Duodenal mucosa (tissue), 2 donors: ENCODE data around the gene SLC29A2.
"Not testable (repeated sequence)": the region's sequence is repeated elsewhere in the genome, so short reads cannot be mapped to it uniquely, and the experiment has no call there.

ENCODE experiments used
- H3K27ac ChIP-seq: one replicate; pipeline ENCODE4 v1.7.0; 2013; ENCODE audit warnings: low read depth, low read length
- H3K27me3 ChIP-seq, 2 donors: one replicate each; pipeline ENCODE4 v1.7.0; 2013; ENCODE audit warnings: low read length in 2 of 2, control low read depth in 1 of 2; ENCODE audit not compliant: insufficient read depth in 2 of 2, control insufficient read depth in 1 of 2
- H3K36me3 ChIP-seq, 2 donors: one replicate each; pipeline ENCODE4 v1.7.0; 2013; ENCODE audit warnings: low read length in 2 of 2, control low read depth in 1 of 2; ENCODE audit not compliant: insufficient read depth in 2 of 2, control insufficient read depth in 1 of 2
- H3K4me1 ChIP-seq, 2 donors: one replicate each; pipeline ENCODE4 v1.7.0; 2013; ENCODE audit warnings: low read length in 2 of 2, control low read depth in 1 of 2; ENCODE audit not compliant: insufficient read depth in 2 of 2, control insufficient read depth in 1 of 2
- H3K4me3 ChIP-seq, 2 donors: one replicate each; pipeline ENCODE4 v1.7.0; 2013; ENCODE audit warnings: low read length in 2 of 2, low read depth in 1 of 2
- H3K9ac ChIP-seq, 2 donors: one replicate each; pipeline ENCODE4 v1.7.0; 2013; ENCODE audit warnings: low read length in 2 of 2, low read depth in 1 of 2
- H3K9me3 ChIP-seq, 2 donors: one replicate each; pipeline ENCODE4 v1.7.0; 2013; ENCODE audit warnings: low read length in 2 of 2, control low read depth in 1 of 2; ENCODE audit not compliant: control insufficient read depth in 1 of 2

The SLC29A2 gene

DNA sequence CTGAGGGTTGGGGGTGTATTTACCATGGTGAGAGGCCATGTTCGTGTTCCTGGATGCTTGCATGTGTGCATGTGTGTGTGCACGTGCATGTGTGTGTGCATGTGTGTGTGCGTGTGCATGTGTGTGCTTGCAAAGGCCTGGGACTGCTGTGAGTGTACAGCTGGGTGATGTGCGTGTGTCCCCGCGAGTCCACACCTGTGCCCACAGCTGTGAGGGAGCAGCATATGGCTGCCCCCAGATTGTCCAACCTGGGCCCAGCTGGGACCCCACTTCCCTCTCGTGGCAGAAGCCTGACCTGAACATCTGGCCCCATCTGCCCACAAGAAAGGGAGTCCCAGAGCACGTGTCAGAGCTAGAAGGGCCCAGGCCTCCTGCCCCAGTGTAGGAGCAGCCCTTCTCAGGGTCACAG lies 46.3 kb downstream of the SLC29A2 start:
- Histone ChIP-seq H3K27me3 (no peaks in the 10 kb centered on the region), H3K9me3 (no peaks in the 10 kb centered on the region), H3K4me1 (peaks cover 10 to 15% of the 10 kb centered on the region in 2 donors), H3K4me3 (no peak overlapping the region), H3K36me3 (no peaks in the 10 kb centered on the region), H3K27ac (no peak overlapping the region), H3K9ac (no peak overlapping the region)

DNA sequence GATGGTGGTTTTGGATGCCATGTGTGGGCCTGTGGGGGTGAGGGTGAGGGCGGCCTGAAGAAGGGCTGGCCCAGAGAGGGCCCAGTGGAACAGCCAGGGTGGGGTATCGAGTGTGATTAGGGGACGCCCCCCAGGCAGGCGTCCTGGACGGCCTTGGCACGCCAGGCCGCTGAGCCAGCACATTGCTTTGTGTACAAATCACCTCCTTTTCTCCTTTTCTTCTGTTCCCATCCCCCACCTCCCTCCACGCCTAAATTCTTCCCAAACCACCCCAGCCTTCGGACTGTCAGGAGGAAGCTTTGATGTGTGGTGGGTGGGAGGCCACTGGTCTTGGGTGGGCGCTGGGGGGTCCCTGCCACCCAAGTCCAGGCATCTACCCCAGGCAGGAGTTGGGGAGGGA lies 46.9 kb downstream of the SLC29A2 start:
- no peaks in the 10 kb centered on the region for H3K9me3 ChIP-seq
- H3K27me3 ChIP-seq: no peaks in the 10 kb centered on the region
- peaks cover 10 to 15% of the 10 kb centered on the region in 2 donors for H3K4me1 ChIP-seq
- H3K36me3 ChIP-seq: no peaks in the 10 kb centered on the region
- H3K27ac ChIP-seq: no peak overlapping the region
- H3K9ac ChIP-seq: no peak overlapping the region
- no peak overlapping the region for H3K4me3 ChIP-seq

DNA sequence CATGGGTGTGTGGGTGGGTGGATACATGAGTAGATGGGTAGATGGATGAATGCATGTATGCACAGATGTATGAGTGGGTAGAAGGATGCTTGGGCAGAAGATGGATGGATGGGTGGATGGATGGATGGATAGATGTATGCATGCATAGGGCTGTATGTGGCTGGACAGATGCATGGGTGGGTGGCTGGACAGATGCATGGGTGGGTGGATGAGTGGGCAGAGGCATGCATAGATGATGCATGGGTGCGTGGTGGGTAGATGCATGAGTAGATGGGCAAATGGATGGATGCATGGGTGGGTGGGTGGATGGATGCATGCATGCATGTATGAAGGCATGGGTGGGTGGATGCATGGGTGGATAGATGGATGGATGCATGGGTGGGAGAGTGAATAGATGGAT lies 47.9 kb downstream of the SLC29A2 start:
- Histone ChIP-seq H3K27me3 (no peaks in the 10 kb centered on the region), H3K9ac (no peak overlapping the region), H3K36me3 (no peaks in the 10 kb centered on the region), H3K4me3 (no peak overlapping the region), H3K27ac (no peak overlapping the region), H3K4me1 (peaks cover 8 to 16% of the 10 kb centered on the region in 2 donors), H3K9me3 (no peaks in the 10 kb centered on the region)

DNA sequence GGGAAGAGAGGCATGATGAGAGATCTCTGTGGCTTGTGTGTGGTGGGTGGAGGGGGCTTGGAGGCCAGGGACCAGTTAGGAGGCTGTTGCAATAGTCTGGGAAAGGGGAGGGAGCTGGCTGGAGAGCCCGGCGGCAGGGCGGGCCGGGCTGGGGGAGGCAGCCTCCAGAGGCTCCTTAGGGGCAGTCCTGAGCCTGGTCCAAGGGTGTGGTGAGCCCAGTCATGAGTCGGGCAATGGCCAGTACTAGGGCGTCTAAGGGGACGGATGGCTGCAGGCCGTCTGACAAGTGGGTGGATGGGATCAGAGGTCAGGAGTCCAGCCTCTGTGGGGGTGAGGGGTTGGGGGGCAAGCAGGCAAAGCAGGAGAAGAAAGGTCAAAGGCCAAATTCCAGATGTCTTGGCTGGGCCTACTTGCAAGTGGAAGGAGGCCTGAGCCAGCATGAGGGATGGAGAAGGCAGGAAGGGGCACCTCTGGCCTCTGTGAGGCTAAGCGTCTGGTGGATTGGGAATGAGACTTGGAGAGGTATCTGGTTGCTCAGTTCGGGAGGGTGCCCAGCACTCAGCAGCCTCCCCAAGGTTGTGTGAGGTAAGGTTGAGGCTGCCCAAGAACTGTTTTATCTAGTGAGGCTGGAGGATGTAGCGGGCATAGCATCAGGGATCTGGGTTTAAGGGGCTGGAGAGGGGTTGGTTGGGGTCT lies 48.7 kb downstream of the SLC29A2 start:
- Histone ChIP-seq H3K9me3 (no peaks in the 10 kb centered on the region), H3K9ac (no peak overlapping the region), H3K36me3 (no peaks in the 10 kb centered on the region), H3K27me3 (no peaks in the 10 kb centered on the region), H3K4me3 (no peak overlapping the region), H3K27ac (no peak overlapping the region), H3K4me1 (peaks cover 8 to 16% of the 10 kb centered on the region in 2 donors)

DNA sequence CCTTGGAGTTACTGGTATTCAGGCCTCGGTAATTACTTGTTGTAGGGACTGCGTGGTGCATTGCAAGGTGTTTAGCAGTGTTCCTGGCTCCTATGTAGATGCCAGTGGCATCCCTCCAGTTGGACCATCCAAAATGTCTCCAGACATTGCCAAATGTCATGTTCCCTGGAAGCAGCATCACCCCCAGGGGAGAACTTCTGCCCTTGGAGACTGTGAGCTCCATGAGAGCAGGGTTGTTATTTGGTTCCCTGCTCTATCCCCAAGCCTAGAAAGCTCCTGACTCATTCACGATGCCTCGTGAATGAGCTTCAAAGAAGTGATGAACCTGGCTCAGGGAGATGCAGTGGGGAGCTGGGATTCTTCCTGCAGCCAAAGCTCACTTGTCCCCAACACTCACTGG lies 50.0 kb downstream of the SLC29A2 start:
- H3K9me3 ChIP-seq: no peaks in the 10 kb centered on the region
- H3K36me3 ChIP-seq: no peaks in the 10 kb centered on the region
- H3K27ac ChIP-seq: no peak overlapping the region
- no peak overlapping the region for H3K4me3 ChIP-seq
- H3K27me3 ChIP-seq: no peaks in the 10 kb centered on the region
- no peak overlapping the region for H3K9ac ChIP-seq
- H3K4me1 ChIP-seq: peaks cover 10 to 13% of the 10 kb centered on the region in 2 donors

DNA sequence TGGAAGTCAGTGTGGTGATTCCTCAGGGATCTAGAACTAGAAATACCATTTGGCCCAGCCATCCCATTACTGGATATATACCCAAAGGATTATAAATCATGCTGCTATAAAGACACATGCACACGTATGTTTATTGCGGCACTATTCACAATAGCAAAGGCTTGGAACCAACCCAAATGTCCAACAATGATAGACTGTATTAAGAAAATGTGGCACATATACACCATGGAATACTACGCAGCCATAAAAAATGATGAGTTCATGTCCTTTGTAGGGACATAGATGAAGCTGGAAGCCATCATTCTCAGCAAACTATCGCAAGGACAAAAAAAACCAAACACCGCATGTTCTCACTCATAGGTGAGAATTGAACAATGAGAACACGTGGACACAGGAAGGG lies 50.8 kb downstream of the SLC29A2 start:
- H3K4me1 ChIP-seq: peaks cover 10 to 17% of the 10 kb centered on the region in 2 donors
- H3K4me3 ChIP-seq, H3K27me3 ChIP-seq, H3K36me3 ChIP-seq, H3K27ac ChIP-seq, H3K9ac ChIP-seq, H3K9me3 ChIP-seq: not testable (repeated sequence)

DNA sequence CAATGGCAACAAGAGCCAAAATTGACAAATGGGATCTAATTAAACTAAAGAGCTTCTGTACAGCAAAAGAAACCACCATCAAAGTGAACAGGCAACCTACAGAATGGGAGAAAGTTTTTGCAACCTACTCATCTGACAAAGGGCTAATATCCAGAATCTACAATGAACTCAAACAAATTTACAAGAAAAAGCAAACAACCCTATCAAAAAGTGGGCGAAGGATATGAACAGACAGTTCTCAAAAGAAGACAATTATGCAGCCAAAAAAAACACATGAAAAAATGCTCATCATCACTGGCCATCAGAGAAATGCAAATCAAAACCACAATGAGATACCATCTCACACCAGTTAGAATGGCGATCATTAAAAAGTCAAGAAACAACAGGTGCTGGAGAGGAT lies 51.3 kb downstream of the SLC29A2 start:
- H3K9me3 ChIP-seq, H3K4me3 ChIP-seq, H3K36me3 ChIP-seq, H3K27ac ChIP-seq, H3K27me3 ChIP-seq, H3K9ac ChIP-seq: not testable (repeated sequence)
- H3K4me1 ChIP-seq: peaks cover 10 to 17% of the 10 kb centered on the region in 2 donors

DNA sequence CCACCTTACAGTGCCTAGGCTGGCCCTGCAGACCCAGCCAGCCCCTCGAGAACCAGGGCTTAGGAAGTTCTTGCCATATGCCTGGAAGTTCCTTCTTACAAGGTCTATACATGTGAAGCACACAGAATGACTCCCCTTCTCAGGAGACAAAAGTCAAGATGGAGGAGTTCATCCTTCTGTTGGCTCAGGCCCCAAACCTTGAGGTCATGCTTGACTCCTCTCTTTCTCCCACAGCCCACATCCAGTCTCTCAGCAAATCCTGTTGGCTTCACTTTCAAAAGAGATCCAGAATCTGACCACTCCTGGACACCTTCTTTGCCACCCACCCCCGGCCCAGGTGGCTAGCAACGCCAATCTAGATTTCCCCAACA lies 53.0 kb downstream of the SLC29A2 start:
- no peaks in the 10 kb centered on the region for H3K9me3 ChIP-seq
- H3K4me1 ChIP-seq: peaks cover 10 to 23% of the 10 kb centered on the region in 2 donors
- H3K27me3 ChIP-seq: no peaks in the 10 kb centered on the region
- no peak overlapping the region for H3K27ac ChIP-seq
- no peak overlapping the region for H3K4me3 ChIP-seq
- H3K36me3 ChIP-seq: no peaks in the 10 kb centered on the region
- H3K9ac ChIP-seq: no peak overlapping the region

DNA sequence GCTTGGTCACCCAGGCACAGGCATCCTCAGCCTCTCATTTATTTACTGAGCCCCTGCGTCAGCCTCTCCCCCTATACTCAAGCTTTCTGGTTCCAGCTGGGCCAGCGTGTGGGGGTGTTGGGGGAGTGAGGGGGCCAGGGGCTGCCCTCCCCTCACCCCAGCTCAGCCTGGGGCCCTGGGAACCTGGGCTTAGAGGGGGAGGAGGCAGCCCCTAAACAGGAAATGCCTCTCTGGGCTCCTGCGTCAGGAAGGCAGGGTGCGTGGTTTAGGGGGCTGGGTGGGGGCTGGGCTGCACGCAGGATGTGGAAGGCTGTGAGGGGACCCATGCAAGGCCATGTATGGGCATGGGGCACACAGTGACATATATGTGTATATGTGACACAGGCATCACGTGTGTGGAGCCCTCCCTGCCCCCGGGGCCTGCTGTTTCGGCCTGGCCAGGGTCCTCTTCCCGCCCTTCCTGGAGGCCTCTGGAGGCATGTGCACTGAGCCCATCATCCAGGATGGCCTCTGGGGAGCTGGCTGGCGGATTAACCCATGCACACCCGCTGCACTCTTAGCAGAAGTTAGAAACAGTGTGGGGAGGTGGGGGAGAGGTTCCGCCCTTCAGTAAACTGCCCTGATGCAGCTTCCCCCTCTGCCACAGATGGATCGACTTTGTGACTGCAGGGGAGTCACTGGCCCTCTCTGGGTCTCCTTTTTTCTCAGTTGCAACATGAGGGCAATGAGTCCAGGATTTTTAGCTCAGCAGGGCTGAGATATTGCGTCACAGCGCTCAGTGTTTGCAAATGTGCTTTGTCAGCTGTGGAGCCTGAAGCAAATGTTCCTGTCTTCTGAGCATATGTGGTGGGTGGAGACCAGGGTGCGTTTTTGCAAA lies 53.6 kb downstream of the SLC29A2 start:
- Histone ChIP-seq H3K9ac (no peak overlapping the region), H3K27me3 (no peaks in the 10 kb centered on the region), H3K4me1 (peaks cover 14 to 27% of the 10 kb centered on the region in 2 donors), H3K4me3 (no peak overlapping the region), H3K36me3 (no peaks in the 10 kb centered on the region), H3K27ac (peak overlapping the region; percentile 61), H3K9me3 (no peaks in the 10 kb centered on the region)

DNA sequence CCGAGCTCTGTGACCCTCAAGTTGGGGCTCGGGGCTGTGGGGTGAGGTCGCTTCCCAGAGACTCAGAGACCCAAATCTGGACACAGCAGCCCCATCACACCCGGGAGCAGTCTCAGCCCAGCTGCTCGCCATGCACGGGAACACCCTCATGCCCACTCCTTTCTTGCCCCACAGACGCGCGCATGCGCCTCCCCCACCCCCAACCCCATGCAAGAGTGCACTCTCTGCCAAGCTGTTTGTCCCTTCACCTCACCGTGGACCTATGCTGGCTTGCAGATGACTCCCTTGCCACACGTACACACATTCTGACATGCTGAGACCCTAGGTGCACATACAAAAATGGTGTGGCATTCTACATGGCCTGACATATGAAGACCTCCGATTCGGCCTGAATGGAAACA lies 54.2 kb downstream of the SLC29A2 start:
- Histone ChIP-seq H3K4me1 (peaks cover 14 to 27% of the 10 kb centered on the region in 2 donors), H3K9ac (no peak overlapping the region), H3K9me3 (no peaks in the 10 kb centered on the region), H3K27ac (peak overlapping the region; percentile 61), H3K27me3 (no peaks in the 10 kb centered on the region), H3K4me3 (no peak overlapping the region), H3K36me3 (no peaks in the 10 kb centered on the region)
